ENCODE measurements around the gene ZNF10. TPM values are rescaled to one million over a fixed set of nuclear protein-coding genes. Genes with fewer than 3 reads are reported as not detected.

Gene ZNF10
- total and polyA plus RNA-seq, 2 of the 8 experiments (the other 6 are each of a cell fraction or from before 2014, with no cell fraction given), result 5.2 to 11.9 TPM

- H3K14ac ChIP-seq (ENCODE audit: insufficient read length), result no peak overlapping the region
- no peak overlapping the region for H3K4me3 ChIP-seq (ENCODE audit: extremely low read depth in 1 of 4, insufficient read depth in 2 of 4, low read depth in 3 of 4, low read length in 4 of 4)
- H4K5ac ChIP-seq (ENCODE audit: insufficient read length, low read depth, low read length), result no peak overlapping the region
- H2AK5ac ChIP-seq (ENCODE audit: low read depth, low read length), result no peak overlapping the region
- H4K91ac ChIP-seq (replicated peaks; ENCODE audit: insufficient read length, low read length), result no peak overlapping the region
- no peak overlapping the region for H4K8ac ChIP-seq (ENCODE audit: extremely low read depth, insufficient read depth, low read length)
- H3K4ac ChIP-seq (replicated peaks; ENCODE audit: insufficient read length, low read depth, low read length), result no peak overlapping the region
- FAIRE-seq (no peak), DNase-seq (ENCODE audit: low read depth in 1 of 2, low spot score in 2 of 2) (no peak)
- H3K4me1 ChIP-seq (replicated peaks in 1 of 4; ENCODE audit: control insufficient read depth in 3 of 4, insufficient read depth in 4 of 4, low read length in 3 of 4), result no peaks in the 10 kb centered on the region
- no peak overlapping the region for H2BK120ac ChIP-seq (replicated peaks; ENCODE audit: low read depth, low read length)
- peaks cover 47 to 50% of the 10 kb centered on the region in 2 experiments for H3K9me3 ChIP-seq (ENCODE audit: insufficient read depth in 2 of 2, low read depth in 1 of 2, low read length in 1 of 2)
- peaks cover 7 to 69% (median 42%) of the 10 kb centered on the region in 4 experiments; a peak in 7 of 8 replicates for H3K36me3 ChIP-seq (ENCODE audit: control insufficient read depth in 2 of 4, insufficient read depth in 4 of 4, low read length in 3 of 4)
- H3K23ac ChIP-seq (ENCODE audit: insufficient read length), result no peak overlapping the region
- peaks cover 4 to 14% of the 10 kb centered on the region in 2 experiments; a peak in 2 of 4 replicates for H3K79me2 ChIP-seq (ENCODE audit: control insufficient read depth in 1 of 2, insufficient read depth in 2 of 2, low read length in 2 of 2)
- H3K4me2 ChIP-seq (ENCODE audit: insufficient read depth in 1 of 2, low read depth in 2 of 2, low read length in 2 of 2), result no peak overlapping the region
- no peak overlapping the region for H2BK5ac ChIP-seq (ENCODE audit: low read depth, low read length)
- H4K20me1 ChIP-seq (replicated peaks in 1 of 2; ENCODE audit: control insufficient read depth in 1 of 2, insufficient read depth in 2 of 2, low read length in 2 of 2), result no peaks in the 10 kb centered on the region
- H2BK12ac ChIP-seq (ENCODE audit: low read depth, low read length), result no peak overlapping the region
- H3K27me3 ChIP-seq (replicated peaks in 1 of 4; ENCODE audit: control insufficient read depth in 3 of 4, extremely low read depth in 1 of 4, insufficient read depth in 3 of 4, low read length in 3 of 4), result no peaks in the 10 kb centered on the region
- 96% methylated on average over 2 of the region's 2 CpGs; no CpG with 5 or more reads in 1 of the 2 experiments for WGBS, 2 experiments (ENCODE audit: extremely low coverage in 1 of 2, insufficient coverage in 1 of 2, insufficient read length in 1 of 2, insufficient replicate concordance in 2 of 2, low coverage in 1 of 2, low lambda C conversion rate in 2 of 2, missing lambda C conversion rate in 1 of 2)
- H2BK20ac ChIP-seq (ENCODE audit: low read length), result no peak overlapping the region
- ChIA-PET CTCF (ENCODE audit: partially characterized antibody) (no interaction called here), POLR2A (ENCODE audit: partially characterized antibody) (interaction anchor here (0.6 kb wide), 1 partner anchor 12 kb away, joined by 3 read pairs; no protein-coding TSS in a partner anchor)
- no peaks in the 10 kb centered on the region for H3K23me2 ChIP-seq (ENCODE audit: low read depth, low read length)
- no peak overlapping the region for H3K18ac ChIP-seq (ENCODE audit: extremely low read depth, low read length)
- no peak overlapping the region for H3K27ac ChIP-seq (ENCODE audit: low read depth, low read length)
- H2BK15ac ChIP-seq (ENCODE audit: low read length), result no peak overlapping the region
- H2AFZ ChIP-seq (ENCODE audit: low read length), result no peak overlapping the region
- no peaks in the 10 kb centered on the region for H3K79me1 ChIP-seq (ENCODE audit: low read depth, low read length)
- H3K56ac ChIP-seq (replicated peaks; ENCODE audit: insufficient read length, low read depth, low read length), result no peak overlapping the region
- no peak for TF ChIP-seq SP1 (IDR thresholded peaks at IDR 0.05; ENCODE audit: low read depth, low read length)
- TF ChIP-seq RNF2 (IDR thresholded peaks at IDR 0.05; ENCODE audit: borderline replicate concordance, low read depth, low read length, missing control alignments, poor library complexity, severe bottlenecking), result no peak
- TF ChIP-seq RAD21 (IDR thresholded peaks at IDR 0.05 in 1 of 2, conservative IDR thresholded peaks at IDR 0.05 in 1 of 2; ENCODE audit: low read depth in 2 of 2, low read length in 2 of 2), result no peak
- TF ChIP-seq EGR1 (IDR thresholded peaks at IDR 0.05; ENCODE audit: borderline replicate concordance, low read depth, low read length), result no peak
- TF ChIP-seq YY1 (IDR thresholded peaks at IDR 0.05; ENCODE audit: low read depth, low read length), result no peak
- no peak for TF ChIP-seq GTF2F1 (IDR thresholded peaks at IDR 0.05; ENCODE audit: borderline replicate concordance, low read depth, low read length)
- TF ChIP-seq ZNF274 (IDR thresholded peaks at IDR 0.05; ENCODE audit: borderline replicate concordance, extremely low read depth, low read length), result no peak
- no peak for TF ChIP-seq SP2 (IDR thresholded peaks at IDR 0.05; ENCODE audit: low read length)
- H3K9ac ChIP-seq (replicated peaks in 1 of 4; ENCODE audit: extremely low read depth in 1 of 4, low read depth in 3 of 4, low read length in 3 of 4), result no peak overlapping the region
Measured at GRCh38 chr12:133135747-133136146, 5.3 kb downstream of the ZNF10 start.

All from H1 (cell line).